Brain pericyte (primary cell): ENCODE data around the gene TNFAIP8L3.

Source experiments
- DNase-seq: peaks from one replicate; pipeline ENCODE4 v3.0.0-alpha.2; 2012; ENCODE audit warnings: low read depth, low spot score

TNFAIP8L3 gene

GRCh38 chr15:51117270-51117669, 22.6 kb upstream of the TNFAIP8L3 start:
- DNase-seq = no peak

GRCh38 chr15:51114437-51115119, 19.9 kb upstream of the TNFAIP8L3 start:
- no peak for DNase-seq

- no peak for DNase-seq
Observed at GRCh38 chr15:51112078-51112477, 17.4 kb upstream of the TNFAIP8L3 start.

GRCh38 chr15:51111061-51111460, 16.4 kb upstream of the TNFAIP8L3 start:
- no peak for DNase-seq

- no peak for DNase-seq
Observed at GRCh38 chr15:51110171-51110570, 15.5 kb upstream of the TNFAIP8L3 start.

- DNase-seq = no peak
Observed at GRCh38 chr15:51108933-51109550, 14.3 kb upstream of the TNFAIP8L3 start.

- no peak for DNase-seq
Observed at GRCh38 chr15:51107612-51108011, 12.9 kb upstream of the TNFAIP8L3 start.

- DNase-seq = no peak
Observed at GRCh38 chr15:51106481-51106880, 11.8 kb upstream of the TNFAIP8L3 start.

GRCh38 chr15:51105430-51106016, 10.8 kb upstream of the TNFAIP8L3 start:
- DNase-seq = no peak

GRCh38 chr15:51104512-51104911, 9.8 kb upstream of the TNFAIP8L3 start:
- DNase-seq = no peak

GRCh38 chr15:51103330-51103729, 8.6 kb upstream of the TNFAIP8L3 start:
- no peak for DNase-seq

- DNase-seq = no peak
Observed at GRCh38 chr15:51100785-51101489, 6.2 kb upstream of the TNFAIP8L3 start.

GRCh38 chr15:51099185-51099584, 4.5 kb upstream of the TNFAIP8L3 start:
- no peak for DNase-seq

GRCh38 chr15:51098331-51098619, 3.6 kb upstream of the TNFAIP8L3 start:
- DNase-seq = no peak

GRCh38 chr15:51097553-51098330, 3.0 kb upstream of the TNFAIP8L3 start:
- no peak for DNase-seq

- no peak for DNase-seq
Observed at GRCh38 chr15:51096976-51097375, 2.3 kb upstream of the TNFAIP8L3 start.

- DNase-seq = no peak
Observed at GRCh38 chr15:51095681-51096331, 1.1 kb upstream of the TNFAIP8L3 start.

GRCh38 chr15:51093839-51094605, 684 bp downstream of the TNFAIP8L3 start:
- DNase-seq = no peak

GRCh38 chr15:51093488-51093838, 1.2 kb downstream of the TNFAIP8L3 start:
- no peak for DNase-seq

GRCh38 chr15:51092480-51093040, 2.1 kb downstream of the TNFAIP8L3 start:
- no peak for DNase-seq
